NCI-H748 treated with DMSO at 0.1 percent for 48 hours (cell line): ENCODE measurements around the gene WNT4.

ENCODE experiments used
- DNase-seq: peaks from one replicate; lab custom pipeline; 2025; lab: John Stamatoyannopoulos, UW

Gene WNT4

DNA sequence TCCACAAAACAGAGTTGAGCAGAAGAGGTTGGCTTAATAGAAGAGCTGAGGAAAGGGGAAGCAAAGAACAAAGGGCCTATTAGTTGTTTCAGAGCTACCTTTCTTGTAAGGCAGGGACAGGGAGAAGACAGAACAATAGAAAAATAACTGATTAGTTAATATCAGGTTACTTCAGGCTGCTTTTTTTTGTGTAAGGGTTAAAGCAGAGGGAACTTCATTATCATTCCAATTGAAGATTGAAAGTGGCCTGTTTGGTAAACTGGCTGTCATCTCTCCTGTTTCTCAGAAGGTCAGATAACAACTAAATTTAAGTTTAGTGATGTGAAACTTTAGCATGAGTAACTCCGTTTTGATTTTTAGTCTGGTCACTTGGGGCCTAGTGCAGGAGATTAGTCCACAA, 68.1 kb downstream of the WNT4 start:
- DNase-seq, result no peak

- DNase-seq, result no peak
Measured at GRCh38 chr1:22071511-22071910, 71.4 kb downstream of the WNT4 start.
